HG03135 (cell line): ENCODE results near the gene PRR15L.

ENCODE experiments used
- ATAC-seq: cut with Tn5 transposase; IDR thresholded peaks from one replicate; pipeline ENCODE4 v1.9.1; 2021; ENCODE audit warnings: mild to moderate bottlenecking, moderate library complexity; ENCODE audit not compliant: unreplicated experiment

Gene PRR15L

DNA sequence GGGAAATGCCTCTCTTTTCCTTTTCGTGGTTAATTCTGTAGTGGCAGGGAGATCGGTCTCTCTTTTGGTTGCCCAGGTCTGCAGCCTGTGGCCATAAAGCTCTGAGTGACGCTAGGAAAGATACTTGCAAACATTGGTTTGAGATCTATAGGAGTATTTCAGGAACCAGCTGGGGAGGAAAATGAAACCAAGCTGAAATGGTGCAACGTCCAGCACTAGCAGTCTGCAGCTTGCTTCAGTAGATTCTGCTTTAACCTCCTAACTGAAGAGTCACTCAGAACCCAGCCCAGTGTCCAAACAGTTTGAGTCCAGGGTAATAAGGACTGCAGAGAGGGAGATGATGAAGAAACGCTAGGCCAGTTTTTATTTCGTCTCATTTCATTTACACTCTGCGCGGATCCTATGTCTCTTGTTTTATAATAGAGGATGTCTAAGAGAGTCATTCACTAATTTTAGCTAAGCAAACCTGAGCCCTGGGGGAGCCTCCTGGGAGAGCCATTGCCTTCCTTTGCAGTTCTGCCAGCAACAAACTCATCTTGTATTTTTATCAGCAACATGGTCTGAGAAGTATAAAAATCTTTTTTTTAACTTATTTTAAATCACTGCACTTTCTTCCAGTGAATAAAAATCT is 49.6 kb downstream of the PRR15L start:
- ATAC-seq = no peak

DNA sequence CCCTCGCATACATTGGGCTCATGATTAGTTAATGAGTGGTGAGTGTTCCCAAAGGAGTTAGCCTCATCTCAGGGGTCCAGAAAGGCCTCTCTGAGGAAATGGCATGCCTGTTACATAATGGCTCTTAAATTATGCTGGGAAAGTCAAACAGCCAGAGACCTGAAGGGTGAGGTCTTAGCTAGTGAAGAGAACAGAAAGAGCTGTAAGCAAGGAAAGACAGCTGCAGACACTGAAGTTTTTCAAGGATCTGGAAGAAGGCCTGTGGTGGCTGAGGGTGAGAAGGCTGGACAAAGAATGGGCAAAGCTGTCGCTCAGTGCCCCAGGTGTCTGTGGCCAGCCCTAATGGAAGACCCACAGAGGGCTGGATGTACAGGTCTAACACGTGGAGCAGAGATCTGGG is 51.2 kb downstream of the PRR15L start:
- ATAC-seq = no peak

DNA sequence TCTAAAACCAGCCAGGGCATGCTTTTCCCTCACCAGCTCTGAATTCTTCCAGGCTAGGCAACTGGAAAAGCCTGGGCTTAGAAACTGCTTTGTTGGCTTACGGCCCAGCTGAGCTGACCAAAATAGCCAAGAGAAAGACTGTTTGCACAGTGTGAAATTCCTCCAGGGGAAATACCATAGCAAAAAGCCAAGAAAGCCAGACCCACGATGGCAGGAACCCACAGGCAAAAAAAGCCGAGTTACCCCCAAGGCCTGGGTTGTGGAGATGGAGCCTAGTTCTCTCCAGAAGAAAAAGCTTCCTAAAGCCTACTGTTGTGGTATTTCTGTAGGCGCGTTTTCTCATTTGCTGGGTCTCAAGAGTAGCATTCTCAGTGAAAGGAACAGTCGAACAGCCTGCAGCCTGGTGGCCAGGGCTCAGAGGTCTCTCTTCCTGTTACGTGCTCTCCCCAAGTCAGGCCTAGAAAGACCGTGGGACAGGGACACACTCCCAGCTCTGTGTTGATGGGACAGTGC is 52.4 kb downstream of the PRR15L start:
- no peak for ATAC-seq

DNA sequence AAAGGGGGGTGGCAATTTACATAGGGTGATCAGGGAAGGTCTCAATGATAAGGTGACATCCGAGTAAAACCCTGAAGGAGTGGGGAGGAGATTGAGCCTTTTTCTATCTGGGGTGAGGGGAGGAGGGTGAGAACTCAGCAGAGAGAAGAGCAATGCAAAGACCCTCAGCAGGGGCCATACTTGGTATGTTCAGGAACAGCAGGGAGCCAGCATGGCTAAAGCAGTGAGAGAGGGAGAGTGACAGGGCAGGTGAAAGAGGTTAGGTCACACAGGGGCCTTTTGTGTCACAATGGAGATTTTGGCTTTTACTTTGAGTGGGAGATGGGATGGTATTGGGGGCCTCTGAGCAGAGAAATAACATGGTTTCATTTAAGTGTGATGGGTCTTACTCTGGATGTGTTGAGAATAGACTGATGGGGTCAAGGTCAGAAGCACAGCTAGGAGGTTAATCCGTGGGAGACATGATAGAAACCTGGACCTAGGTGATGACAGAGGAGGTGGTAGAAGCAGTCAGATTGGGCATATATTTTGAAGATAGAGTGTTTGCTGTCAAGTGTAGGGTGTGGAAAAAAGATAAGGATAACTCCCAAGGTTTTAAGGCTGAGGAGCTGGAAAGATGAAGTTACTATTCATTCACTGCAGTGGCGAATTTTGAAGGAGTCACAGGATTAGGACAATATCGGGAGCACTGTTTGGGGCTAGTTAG is 55.5 kb downstream of the PRR15L start:
- no peak for ATAC-seq
